ENCODE data around the gene ANKRD33B.

Gene ANKRD33B

DNA sequence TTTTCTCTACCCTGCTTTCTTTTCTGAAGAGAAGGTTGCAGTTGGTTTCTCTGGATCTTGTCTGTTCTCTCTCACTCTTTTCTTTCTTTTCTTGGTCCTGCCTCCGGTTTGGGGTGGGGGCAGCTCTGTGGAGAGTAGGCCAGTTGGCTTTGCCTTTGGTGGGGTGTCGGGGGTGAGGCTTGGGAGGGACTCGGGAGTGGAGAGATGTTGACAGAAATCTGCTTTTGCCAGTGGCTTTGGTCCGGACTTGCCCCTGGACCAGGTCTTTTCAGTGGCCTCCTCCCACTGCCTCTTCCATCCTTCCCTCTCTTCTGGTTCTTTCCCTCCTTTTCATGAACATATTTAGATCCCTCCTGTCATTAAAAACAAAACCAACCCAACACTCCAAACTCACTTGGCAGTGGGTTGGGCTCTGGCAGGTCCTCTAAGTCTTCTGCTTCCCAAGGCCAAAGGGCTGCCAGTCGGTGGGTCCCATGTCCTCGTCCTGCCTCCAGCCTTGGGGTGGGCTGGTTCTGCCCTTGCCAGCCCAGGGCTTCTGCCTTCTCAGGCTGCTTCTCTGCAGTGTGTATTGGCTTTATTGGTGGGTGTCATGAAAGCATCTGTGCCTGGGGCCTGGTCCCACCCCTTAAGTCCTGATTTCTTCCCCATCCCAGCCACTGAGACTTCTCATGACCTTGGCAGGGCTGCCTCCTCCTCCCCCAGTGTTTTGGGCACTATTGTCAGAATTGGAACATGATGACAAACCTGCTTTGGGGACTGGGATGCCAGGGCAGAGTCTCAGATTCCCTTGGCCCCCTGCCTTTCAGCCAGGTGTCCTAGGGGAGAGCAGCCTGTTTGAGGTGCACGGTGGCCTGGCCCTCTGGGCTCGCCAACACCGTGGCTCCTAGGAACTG is 16.9 kb downstream of the ANKRD33B start:
- no peak for DNase-seq

DNA sequence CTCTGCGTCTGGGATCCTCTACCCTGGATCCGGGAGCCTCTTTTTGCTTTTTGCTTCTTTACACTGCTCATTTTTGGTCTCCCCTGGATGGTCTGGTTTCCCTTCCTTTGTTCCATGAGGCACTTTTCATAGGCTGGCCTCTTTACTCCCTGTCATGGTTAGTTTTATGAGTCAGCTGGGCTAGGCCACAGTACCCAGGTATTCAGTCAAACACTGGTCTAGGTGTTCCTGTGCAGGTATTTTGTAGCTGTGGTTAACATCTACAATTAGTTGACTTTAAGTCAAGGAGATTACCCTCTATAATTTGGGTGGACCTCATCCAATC is 17.5 kb downstream of the ANKRD33B start:
- no peak for DNase-seq

GRCh38 chr5:10581867-10582511 is 18.1 kb downstream of the ANKRD33B start:
- no peak for DNase-seq

- DNase-seq, result no peak
Measured at GRCh38 chr5:10582512-10582897, 18.6 kb downstream of the ANKRD33B start.

DNA sequence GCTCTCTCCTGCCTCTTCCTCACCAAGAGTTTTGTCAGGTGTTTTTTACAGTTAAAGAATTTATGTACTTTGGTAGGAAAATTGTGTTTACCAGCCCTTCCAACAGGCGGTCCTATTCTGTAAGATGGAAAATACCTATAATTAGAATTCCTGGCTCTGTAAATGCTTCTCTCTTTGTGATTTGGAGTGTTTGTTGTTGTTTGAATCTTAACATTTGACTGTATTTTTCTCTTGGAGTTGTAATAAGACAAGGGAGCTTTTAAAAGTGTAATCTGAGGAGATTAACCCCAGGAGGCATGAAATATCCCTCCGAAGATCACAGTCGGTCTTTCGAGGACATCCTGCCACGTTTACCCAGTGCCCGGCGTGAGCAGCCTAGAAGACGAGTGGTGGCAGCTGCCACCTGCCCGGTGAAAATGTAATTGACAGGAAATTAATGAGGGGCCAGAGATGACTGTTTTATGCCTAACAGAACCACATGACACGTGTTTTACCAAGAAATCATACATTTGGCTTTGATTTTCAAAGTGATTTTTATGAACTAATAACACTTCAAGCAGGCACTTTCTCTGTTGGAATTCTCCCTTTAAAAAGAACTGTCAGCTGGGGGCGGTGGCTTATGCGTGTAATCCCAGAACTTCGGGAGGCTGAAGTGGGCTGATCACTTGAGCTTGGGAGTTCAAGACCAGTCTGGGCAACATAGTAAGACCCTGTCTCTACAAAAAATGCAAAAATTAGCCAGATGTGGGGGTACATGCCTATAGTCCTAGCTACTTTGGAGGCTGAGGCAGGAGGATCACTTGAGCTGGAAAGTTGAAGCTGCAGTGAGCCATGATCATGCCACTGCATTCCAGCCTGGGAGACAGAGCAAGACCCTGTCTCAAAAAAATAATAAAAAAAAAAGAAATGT is 20.0 kb downstream of the ANKRD33B start:
- peak; percentile 27 for DNase-seq

DNA sequence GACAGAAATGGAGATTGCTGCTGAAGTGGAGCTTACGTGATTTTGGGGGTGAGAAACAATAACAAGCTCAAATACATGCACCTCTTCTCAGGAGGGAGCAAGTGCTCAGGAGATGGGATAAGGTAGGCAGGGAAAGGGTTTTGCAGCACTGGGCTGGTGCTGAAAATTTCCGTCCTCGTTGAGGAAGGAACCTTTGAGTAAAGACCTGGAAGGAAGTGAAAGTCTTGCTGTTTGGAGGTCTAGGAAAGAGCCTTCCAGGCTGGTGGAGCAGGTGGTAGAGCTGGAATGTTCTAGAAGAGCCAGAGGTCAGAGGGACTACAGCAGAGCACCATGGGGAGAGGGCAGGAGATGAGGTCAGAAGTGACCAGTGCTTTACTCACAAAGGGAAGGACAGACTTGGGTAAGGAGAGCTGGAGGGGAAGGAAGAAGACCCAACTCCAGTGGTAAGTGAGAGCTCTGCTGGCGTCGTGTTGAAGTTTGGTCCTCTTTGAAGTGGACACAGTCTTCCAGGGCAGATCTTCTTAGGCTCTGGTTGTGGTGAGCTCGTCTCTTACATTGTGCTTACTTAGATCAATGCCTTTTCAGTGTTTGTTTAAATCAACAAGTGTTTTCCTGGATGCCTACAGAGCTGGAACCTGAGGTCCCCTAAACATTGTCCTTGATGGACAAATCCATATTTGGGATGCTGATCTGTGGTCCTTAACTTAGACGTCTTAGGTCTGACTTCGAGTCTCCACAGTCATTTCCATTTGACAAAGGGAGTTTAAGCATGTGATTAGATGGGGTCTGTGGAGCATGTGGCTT is 21.0 kb downstream of the ANKRD33B start:
- DNase-seq, result no peak

- DNase-seq, result no peak
Measured at GRCh38 chr5:10585518-10585915, 21.6 kb downstream of the ANKRD33B start.

DNA sequence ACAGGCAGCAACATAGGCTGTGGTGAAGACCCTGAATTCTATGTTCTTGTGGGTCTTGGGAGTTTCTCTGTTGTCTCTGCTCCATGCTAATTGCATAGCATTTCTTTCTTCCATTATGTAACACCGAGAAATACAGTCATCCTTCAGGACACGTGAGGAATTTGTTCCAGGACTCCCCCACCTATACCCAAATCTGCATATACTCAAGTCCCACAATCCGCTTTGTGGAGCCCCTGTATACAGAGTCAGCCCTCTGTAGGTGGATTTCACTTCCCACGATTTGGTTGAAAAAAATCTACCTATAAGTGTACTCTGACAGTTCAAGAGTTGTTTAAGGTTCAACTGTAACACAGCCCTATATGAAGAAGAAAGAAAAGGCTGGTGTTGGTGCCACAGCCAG is 22.1 kb downstream of the ANKRD33B start:
- no peak for DNase-seq

- DNase-seq, result no peak
Measured at GRCh38 chr5:10586555-10586954, 22.7 kb downstream of the ANKRD33B start.

DNA sequence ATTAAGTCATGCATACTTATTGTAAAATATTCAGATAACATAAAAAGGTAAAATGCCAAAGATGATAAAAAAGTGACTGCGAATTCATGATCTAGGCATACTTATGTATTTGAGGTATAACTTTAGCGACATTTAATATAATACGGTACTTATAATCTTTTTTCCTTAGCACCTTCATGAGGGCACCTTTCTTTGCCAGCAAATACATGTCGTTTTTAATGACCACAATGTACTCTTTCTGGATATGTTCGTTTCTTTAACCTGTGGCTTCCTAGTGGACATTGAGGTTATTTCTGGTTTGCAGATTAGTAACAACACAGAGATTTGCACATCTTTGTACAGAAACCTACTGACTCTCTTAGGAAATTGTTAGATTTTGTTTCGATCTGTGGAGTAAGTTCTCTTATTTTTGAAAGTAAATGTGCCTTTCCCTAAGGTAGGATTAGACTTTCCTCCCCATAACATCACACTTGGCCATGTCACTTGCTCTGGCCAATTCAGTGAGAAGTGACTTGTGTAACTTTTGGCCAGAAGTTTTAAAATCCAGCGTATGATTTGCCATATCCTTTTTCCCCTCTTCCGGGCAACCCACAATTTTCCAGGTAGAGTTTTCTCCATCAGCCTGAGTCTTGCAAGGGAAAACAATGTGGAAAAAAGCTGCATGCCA is 24.4 kb downstream of the ANKRD33B start:
- DNase-seq, result no peak

DNA sequence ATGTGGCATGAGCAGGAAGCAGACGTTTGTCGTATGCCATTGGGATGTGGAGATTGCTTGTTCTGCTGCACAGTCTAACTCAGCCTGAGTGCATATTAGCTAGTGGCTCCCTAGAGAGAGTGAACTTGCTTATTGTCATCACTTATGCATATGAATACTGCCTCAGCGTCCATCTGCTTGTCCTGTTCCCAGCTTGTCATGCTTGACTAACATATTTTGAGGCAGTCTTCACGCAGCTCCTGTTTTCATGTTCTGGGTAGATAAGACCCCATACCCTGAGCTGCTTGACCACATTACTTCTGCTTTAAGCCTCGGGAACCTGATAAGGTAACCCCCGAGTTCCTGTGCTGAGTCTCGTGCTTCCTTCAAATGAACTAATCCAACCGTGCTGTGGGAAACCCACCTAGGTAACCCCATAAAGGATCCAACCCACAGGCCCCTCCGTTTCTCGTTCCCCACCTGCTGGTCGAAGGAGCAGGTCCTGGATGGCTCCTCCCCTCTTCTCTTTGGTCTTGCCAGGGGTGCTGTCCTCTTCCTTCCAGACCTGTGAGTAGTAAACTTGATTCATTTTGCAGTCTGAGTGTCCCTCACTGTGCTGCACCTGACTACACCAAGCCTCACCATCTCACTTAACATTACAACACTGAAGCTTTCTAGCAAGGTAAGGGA is 25.0 kb downstream of the ANKRD33B start:
- DNase-seq, result no peak

- DNase-seq, result no peak
Measured at GRCh38 chr5:10590226-10590999, 26.5 kb downstream of the ANKRD33B start.

GRCh38 chr5:10591159-10591558 is 27.3 kb downstream of the ANKRD33B start:
- DNase-seq, result no peak

DNA sequence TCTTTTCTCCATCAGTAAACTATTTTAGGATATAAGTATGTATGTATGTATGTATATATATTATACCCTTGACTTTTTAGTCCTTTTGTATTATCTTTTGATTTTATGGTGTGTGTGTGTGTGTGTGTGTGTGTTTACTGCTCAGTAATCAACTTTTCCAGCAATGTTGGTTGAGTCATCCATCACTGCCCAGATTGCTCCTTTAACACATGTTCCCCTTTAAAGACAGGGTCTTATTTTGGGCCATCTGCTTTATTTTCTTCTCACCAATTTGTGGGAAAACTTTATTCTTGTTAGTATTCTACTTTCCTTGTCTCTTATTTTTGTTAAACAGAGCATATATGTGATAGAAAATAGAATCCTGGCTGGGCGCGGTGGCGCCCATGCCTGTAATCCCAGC is 28.1 kb downstream of the ANKRD33B start:
- DNase-seq, result no peak

DNA sequence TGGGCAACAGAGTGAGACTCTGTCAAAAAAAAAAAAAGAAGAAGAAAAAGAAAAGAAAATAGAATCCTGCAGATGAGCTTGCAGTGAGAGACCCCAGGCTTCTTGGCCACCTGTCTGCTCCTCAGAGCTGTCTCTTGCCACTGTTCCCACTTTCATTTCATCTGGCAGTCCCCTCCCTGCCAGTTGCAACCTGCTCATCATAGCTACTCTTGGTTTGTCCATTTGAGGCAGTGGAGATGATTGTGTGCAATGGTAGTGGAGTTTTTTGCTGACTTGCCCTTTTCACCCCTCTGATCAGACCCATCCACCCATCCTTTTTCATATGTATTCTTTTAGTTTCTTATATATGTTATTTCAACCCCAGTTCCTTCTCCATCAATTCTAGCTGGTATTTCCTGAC is 28.7 kb downstream of the ANKRD33B start:
- no peak for DNase-seq

DNA sequence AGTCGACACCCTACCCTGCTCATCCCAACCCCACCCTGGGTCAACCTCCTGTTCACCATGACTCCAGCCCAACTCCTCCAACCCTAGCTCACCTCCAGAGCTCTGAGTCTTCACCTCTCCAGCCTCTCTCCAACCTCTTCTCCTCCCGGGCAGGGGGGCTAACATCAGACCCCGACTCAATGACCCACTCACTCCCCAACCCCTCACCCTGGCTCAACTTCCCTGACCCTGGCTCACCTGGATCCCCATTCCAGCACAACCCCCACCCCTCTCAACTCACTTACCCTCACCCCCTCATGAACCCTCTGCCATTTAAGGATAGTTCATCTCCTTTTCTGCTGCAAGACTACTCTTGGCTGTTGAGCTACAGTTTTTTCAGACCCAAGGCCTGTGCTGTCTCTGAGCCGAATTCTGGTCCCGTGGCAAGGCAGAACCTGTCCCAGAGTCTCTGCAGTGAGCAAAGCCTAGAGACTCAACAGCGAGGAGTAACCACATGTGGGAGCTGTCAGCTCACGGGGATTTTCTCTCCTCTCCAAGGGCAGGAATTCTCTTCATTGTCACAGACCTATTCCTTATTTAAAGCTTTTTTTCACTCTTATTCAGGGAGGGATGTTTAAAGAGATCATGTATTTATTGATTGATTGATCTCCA is 29.8 kb downstream of the ANKRD33B start:
- DNase-seq, result no peak

- no peak for DNase-seq
Measured at GRCh38 chr5:10594591-10595210, 30.8 kb downstream of the ANKRD33B start.

DNA sequence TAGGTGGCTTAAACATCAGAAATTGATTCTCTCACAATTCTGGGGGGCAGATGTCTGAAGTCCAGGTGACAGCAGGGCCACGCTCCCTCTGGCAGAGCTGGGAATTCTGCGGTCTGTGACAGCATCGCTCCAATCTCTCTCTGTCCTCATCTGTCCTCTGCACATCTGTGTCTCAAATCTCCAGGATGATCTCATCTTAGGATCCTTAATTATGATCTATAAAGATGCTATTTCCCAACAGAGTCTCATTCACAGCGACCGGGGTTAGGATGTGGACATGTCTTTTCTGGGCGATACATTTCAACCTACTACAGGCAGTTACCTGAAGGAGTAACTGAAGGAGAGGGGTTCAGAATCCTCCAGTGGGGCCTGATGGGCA is 31.4 kb downstream of the ANKRD33B start:
- no peak for DNase-seq

GRCh38 chr5:10595672-10596309 is 31.9 kb downstream of the ANKRD33B start:
- DNase-seq, result no peak

Data from DMS79 treated with DMSO at 0.1 percent for 48 hours (cell line).